Smooth muscle cell (in vitro differentiated cells): Measurements from ENCODE around the gene HNRNPD. TPM values are rescaled to one million over a fixed set of nuclear protein-coding genes. Genes with fewer than 3 reads are reported as not detected.

Experiments
- DNase-seq: peaks from one replicate; lab custom pipeline; 2025; ENCODE audit not compliant: unreplicated experiment; lab: John Stamatoyannopoulos, UW
- H2AFZ ChIP-seq: fragments of 200-600 bp; sonication (generic); 2 replicates; pipeline ENCODE4 v1.6.0; 2016; ENCODE audit warnings: antibody characterized with exemption, low read depth, mild to moderate bottlenecking
- H3F3A ChIP-seq: fragments of 200-600 bp; sonication (generic); 2 replicates; pipeline ENCODE4 v1.6.0; 2017; ENCODE audit warnings: antibody characterized with exemption, low read depth
- H3K27ac ChIP-seq: fragments of 200-600 bp; sonication (generic); 2 replicates; pipeline ENCODE4 v1.5.1; 2016; ENCODE audit warnings: low read depth, mild to moderate bottlenecking
- H3K27me3 ChIP-seq: fragments of 200-600 bp; sonication (generic); 2 replicates; pipeline ENCODE4 v1.6.1; 2016; ENCODE audit warnings: low read depth, mild to moderate bottlenecking
- H3K36me3 ChIP-seq: fragments of 200-600 bp; sonication (generic); 2 replicates; pipeline ENCODE4 v1.5.1; 2016; ENCODE audit warnings: low read depth
- H3K4me1 ChIP-seq: fragments of 200-600 bp; sonication (generic); 2 replicates; pipeline ENCODE4 v1.5.1; 2016; ENCODE audit warnings: low read depth
- H3K4me2 ChIP-seq: fragments of 200-600 bp; sonication (generic); 2 replicates; pipeline ENCODE4 v1.6.0; 2016; ENCODE audit warnings: mild to moderate bottlenecking
- H3K4me3 ChIP-seq: fragments of 200-600 bp; sonication (generic); 2 replicates; pipeline ENCODE4 v1.5.1; 2016; ENCODE audit warnings: mild to moderate bottlenecking
- H3K79me2 ChIP-seq: fragments of 200-600 bp; sonication (generic); 2 replicates; pipeline ENCODE4 v1.6.0; 2016; ENCODE audit warnings: low read depth, mild to moderate bottlenecking
- H3K9ac ChIP-seq: fragments of 200-600 bp; sonication (generic); 2 replicates; pipeline ENCODE4 v1.6.0; 2016; ENCODE audit warnings: low read depth
- H3K9me3 ChIP-seq: fragments of 200-600 bp; sonication (generic); replicated peaks from 2 replicates; pipeline ENCODE4 v1.5.1; 2016; ENCODE audit warnings: low read depth
- H4K20me1 ChIP-seq: fragments of 200-600 bp; sonication (generic); 2 replicates; pipeline ENCODE4 v1.6.0; 2016; ENCODE audit warnings: low read depth
- WGBS: methylation state at CpG from one replicate; pipeline ENCODE4 v1.1.7; 2016; ENCODE audit warnings: low lambda C conversion rate; 5-methylcytosine and 5-hydroxymethylcytosine counted together
- polyA plus RNA-seq: library from polyadenylated mRNA; unstranded; fragments of >200 nt; fragmentation: Nextera tagmentation; extraction: Ambion mirVana; gene quantifications from 2 replicates; pipeline ENCODE4 v1.2.1, GENCODE V29; 2016
- total RNA-seq: library from RNA; depleted of rRNA; stranded (reverse); fragments of >200 nt; gene quantifications from 2 replicates; pipeline ENCODE4 v1.2.3, GENCODE V29; 2014
- TF ChIP-seq, protein P1 (sequence below): fragments of 200-600 bp; sonication (generic); IDR thresholded peaks from 2 replicates; pipeline ENCODE4 v1.5.1; 2017; ENCODE audit warnings: borderline replicate concordance, mild to moderate bottlenecking, antibody characterized with exemption; ENCODE audit not compliant: insufficient read depth, poor library complexity, severe bottlenecking

The HNRNPD gene
- total and polyA plus RNA-seq, 2 experiments from 2014 or later = 58.7 to 162 TPM

DNA sequence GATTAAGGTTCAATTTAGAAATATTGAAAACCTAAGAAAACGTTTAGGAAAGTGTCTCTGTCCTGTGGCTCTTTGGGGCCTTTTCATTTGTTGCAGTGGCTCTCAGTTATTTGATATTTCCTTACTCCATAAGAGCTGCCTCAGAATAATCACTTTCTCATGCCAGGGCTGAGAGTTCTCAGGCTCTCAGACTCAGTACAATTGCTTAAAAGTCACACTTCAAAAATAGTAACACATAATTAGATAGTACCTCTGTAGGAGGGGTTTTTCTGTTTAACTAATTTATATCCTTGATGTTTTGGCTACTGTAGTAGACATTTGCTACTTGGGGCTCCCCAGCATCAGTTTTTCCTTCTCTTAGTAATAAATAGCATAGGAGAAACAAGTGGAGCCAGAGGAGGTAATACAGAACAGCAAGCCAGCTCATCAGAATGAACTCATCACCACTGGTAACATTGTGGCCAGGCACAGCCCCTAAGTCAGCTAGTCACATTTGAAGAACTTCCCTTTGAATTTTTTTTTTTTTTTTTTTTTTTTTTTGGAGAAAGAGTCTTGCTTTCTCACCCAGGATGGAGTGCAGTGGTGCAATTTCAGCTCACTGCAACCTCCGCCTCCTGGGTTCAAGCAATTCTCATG is 8.0 kb upstream of the HNRNPD start:
- no peak overlapping the region for H3K27ac ChIP-seq
- H3K79me2 ChIP-seq = no peaks in the 10 kb centered on the region
- no peaks in the 10 kb centered on the region for H3K4me1 ChIP-seq
- H3K36me3 ChIP-seq = no peaks in the 10 kb centered on the region
- H3K4me3 ChIP-seq = no peak overlapping the region
- H3F3A ChIP-seq = no peaks in the 10 kb centered on the region
- H3K4me2 ChIP-seq = no peak overlapping the region
- H3K27me3 ChIP-seq = no peaks in the 10 kb centered on the region
- 87% methylated on average over 2 of the region's 2 CpGs for WGBS
- no peak for DNase-seq
- no peak overlapping the region for H2AFZ ChIP-seq
- H4K20me1 ChIP-seq = no peaks in the 10 kb centered on the region
- TF ChIP-seq, protein P1, sequence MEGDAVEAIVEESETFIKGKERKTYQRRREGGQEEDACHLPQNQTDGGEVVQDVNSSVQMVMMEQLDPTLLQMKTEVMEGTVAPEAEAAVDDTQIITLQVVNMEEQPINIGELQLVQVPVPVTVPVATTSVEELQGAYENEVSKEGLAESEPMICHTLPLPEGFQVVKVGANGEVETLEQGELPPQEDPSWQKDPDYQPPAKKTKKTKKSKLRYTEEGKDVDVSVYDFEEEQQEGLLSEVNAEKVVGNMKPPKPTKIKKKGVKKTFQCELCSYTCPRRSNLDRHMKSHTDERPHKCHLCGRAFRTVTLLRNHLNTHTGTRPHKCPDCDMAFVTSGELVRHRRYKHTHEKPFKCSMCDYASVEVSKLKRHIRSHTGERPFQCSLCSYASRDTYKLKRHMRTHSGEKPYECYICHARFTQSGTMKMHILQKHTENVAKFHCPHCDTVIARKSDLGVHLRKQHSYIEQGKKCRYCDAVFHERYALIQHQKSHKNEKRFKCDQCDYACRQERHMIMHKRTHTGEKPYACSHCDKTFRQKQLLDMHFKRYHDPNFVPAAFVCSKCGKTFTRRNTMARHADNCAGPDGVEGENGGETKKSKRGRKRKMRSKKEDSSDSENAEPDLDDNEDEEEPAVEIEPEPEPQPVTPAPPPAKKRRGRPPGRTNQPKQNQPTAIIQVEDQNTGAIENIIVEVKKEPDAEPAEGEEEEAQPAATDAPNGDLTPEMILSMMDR = no peak
- H3K9me3 ChIP-seq = no peaks in the 10 kb centered on the region
- no peak overlapping the region for H3K9ac ChIP-seq

- peaks cover 3% of the 10 kb centered on the region for H3K79me2 ChIP-seq
- no peaks in the 10 kb centered on the region for H3K4me1 ChIP-seq
- peaks cover 4% of the 10 kb centered on the region for H4K20me1 ChIP-seq
- H3K27me3 ChIP-seq = no peaks in the 10 kb centered on the region
- H3K9me3 ChIP-seq = no peaks in the 10 kb centered on the region
- H3K4me3 ChIP-seq = no peak overlapping the region
- H3K9ac ChIP-seq = no peak overlapping the region
- WGBS = 97% methylated on average over 3 of the region's 3 CpGs
- H3K36me3 ChIP-seq = no peaks in the 10 kb centered on the region
- DNase-seq = no peak
- no peak overlapping the region for H3K4me2 ChIP-seq
- H3F3A ChIP-seq = no peaks in the 10 kb centered on the region
- no peak overlapping the region for H2AFZ ChIP-seq
- TF ChIP-seq, protein P1 = no peak
- H3K27ac ChIP-seq = no peak overlapping the region
Measured at GRCh38 chr4:82381235-82381634, 7.4 kb upstream of the HNRNPD start.

- Histone ChIP-seq H3K4me3 (no peak overlapping the region), H3F3A (no peaks in the 10 kb centered on the region), H2AFZ (no peak overlapping the region), H4K20me1 (peaks cover 8% of the 10 kb centered on the region), H3K9ac (no peak overlapping the region), H3K27ac (no peak overlapping the region), H3K4me1 (no peaks in the 10 kb centered on the region), H3K9me3 (no peaks in the 10 kb centered on the region), H3K27me3 (no peaks in the 10 kb centered on the region), H3K4me2 (no peak overlapping the region), H3K36me3 (no peaks in the 10 kb centered on the region), H3K79me2 (peaks cover 7% of the 10 kb centered on the region)
- 90% methylated on average over 4 of the region's 4 CpGs for whole genome bisulfite sequencing
- TF ChIP-seq, protein P1 = no peak
- DNase-seq = no peak
Measured at GRCh38 chr4:82380831-82381230, 7.0 kb upstream of the HNRNPD start.

DNA sequence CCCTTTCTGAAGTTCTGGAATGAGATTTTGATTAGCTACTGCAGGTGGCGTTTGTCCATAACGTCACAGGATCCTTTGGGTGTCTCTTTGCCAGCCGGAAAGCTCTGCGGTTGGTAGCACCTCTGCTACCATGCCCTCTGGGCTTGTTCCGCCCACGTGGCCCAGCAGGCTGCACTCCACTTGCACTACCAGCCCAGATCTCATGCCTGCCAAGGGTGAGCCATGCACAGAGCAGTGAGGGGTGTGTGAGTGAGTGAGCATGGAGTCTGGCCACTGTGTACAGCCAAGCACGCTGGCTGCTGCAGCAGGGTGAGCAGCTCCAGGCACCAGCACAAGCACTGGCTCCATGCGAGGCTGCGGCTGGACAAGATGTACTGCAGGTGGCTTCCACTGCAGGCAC is 6.6 kb upstream of the HNRNPD start:
- peaks cover 12% of the 10 kb centered on the region for H4K20me1 ChIP-seq

More for the DNA sequence above, 6.6 kb upstream of the HNRNPD start:
- no peak overlapping the region for H3K4me2 ChIP-seq
- H2AFZ ChIP-seq = no peak overlapping the region
- DNase-seq = no peak
- H3K4me3 ChIP-seq = no peak overlapping the region
- H3K9me3 ChIP-seq = no peaks in the 10 kb centered on the region
- H3K27ac ChIP-seq = no peak overlapping the region
- TF ChIP-seq, protein P1 = no peak
- H3F3A ChIP-seq = no peaks in the 10 kb centered on the region
- H3K9ac ChIP-seq = no peak overlapping the region
- H3K27me3 ChIP-seq = no peaks in the 10 kb centered on the region
- H3K36me3 ChIP-seq = no peaks in the 10 kb centered on the region
- peaks cover 3% of the 10 kb centered on the region for H3K4me1 ChIP-seq
- H3K79me2 ChIP-seq = peaks cover 12% of the 10 kb centered on the region
- WGBS = 86% methylated on average over 9 of the region's 9 CpGs
